Hepatocyte (in vitro differentiated cells): ENCODE data around the gene PIGS. TPM values are rescaled to one million over a fixed set of nuclear protein-coding genes. Genes with fewer than 3 reads are reported as not detected.

Source experiments
- DNase-seq: peaks from one replicate; pipeline ENCODE4 v3.0.0-alpha.2; 2016; ENCODE audit warnings: low spot score
- H2AFZ ChIP-seq: fragments of 200-600 bp; sonication (generic); 2 replicates; pipeline ENCODE4 v1.6.0; 2016; ENCODE audit warnings: antibody characterized with exemption, mild to moderate bottlenecking
- H3K27ac ChIP-seq: fragments of 200-600 bp; sonication (generic); 2 replicates; pipeline ENCODE4 v1.5.1; 2016; ENCODE audit warnings: mild to moderate bottlenecking
- H3K27me3 ChIP-seq: fragments of 200-600 bp; sonication (generic); 2 replicates; pipeline ENCODE4 v1.6.1; 2016
- H3K36me3 ChIP-seq: fragments of 200-600 bp; sonication (generic); replicated peaks from 2 replicates; pipeline ENCODE4 v1.5.1; 2016; ENCODE audit warnings: low read depth; ENCODE audit not compliant: insufficient read depth
- H3K4me1 ChIP-seq: fragments of 200-600 bp; sonication (generic); 2 replicates; pipeline ENCODE4 v1.5.1; 2016; ENCODE audit warnings: mild to moderate bottlenecking, moderate library complexity; ENCODE audit not compliant: insufficient read depth
- H3K4me2 ChIP-seq: fragments of 200-600 bp; sonication (generic); 2 replicates; pipeline ENCODE4 v1.6.0; 2016
- H3K4me3 ChIP-seq: fragments of 200-600 bp; sonication (generic); 2 replicates; pipeline ENCODE4 v1.5.1; 2016; ENCODE audit warnings: mild to moderate bottlenecking
- H3K79me2 ChIP-seq: fragments of 200-600 bp; sonication (generic); 2 replicates; pipeline ENCODE4 v1.6.0; 2017; ENCODE audit warnings: mild to moderate bottlenecking
- H3K9me2 ChIP-seq: fragments of 200-600 bp; sonication (generic); replicated peaks from 2 replicates; pipeline ENCODE4 v1.6.0; 2017; ENCODE audit warnings: mild to moderate bottlenecking; ENCODE audit not compliant: insufficient read depth
- H3K9me3 ChIP-seq: fragments of 200-600 bp; sonication (generic); 2 replicates; pipeline ENCODE4 v1.5.1; 2016; ENCODE audit warnings: low read depth, mild to moderate bottlenecking
- H4K20me1 ChIP-seq: fragments of 200-600 bp; sonication (generic); 2 replicates; pipeline ENCODE4 v1.6.0; 2016; ENCODE audit warnings: mild to moderate bottlenecking; ENCODE audit not compliant: insufficient read depth, poor library complexity, severe bottlenecking
- EZH2 ChIP-seq: fragments of 200-600 bp; sonication (generic); IDR thresholded peaks from 2 replicates; pipeline ENCODE4 v1.6.1; 2016; ENCODE audit warnings: antibody characterized with exemption, mild to moderate bottlenecking, borderline replicate concordance
- EZH2phosphoT487 ChIP-seq: fragments of 200-600 bp; sonication (generic); IDR thresholded peaks from one replicate; pipeline ENCODE4 v1.6.1; 2018; ENCODE audit warnings: antibody characterized with exemption, mild to moderate bottlenecking, low read depth, moderate library complexity; ENCODE audit not compliant: unreplicated experiment, severe bottlenecking
- WGBS: methylation state at CpG from one replicate; pipeline ENCODE4 v1.1.6; 2016; ENCODE audit warnings: low lambda C conversion rate; ENCODE audit errors: missing lambda C conversion rate; 5-methylcytosine and 5-hydroxymethylcytosine counted together
- polyA plus RNA-seq: library from polyadenylated mRNA; unstranded; fragments of >200 nt; fragmentation: Nextera tagmentation; extraction: Ambion mirVana; gene quantifications from 2 replicates; pipeline ENCODE4 v1.2.1, GENCODE V29; 2016
- total RNA-seq: library from RNA; depleted of rRNA; stranded (reverse); fragments of >200 nt; gene quantifications from 2 replicates; pipeline ENCODE4 v1.2.3, GENCODE V29; 2014
- TF ChIP-seq, protein P1 (sequence below): fragments of 200-600 bp; sonication (generic); IDR thresholded peaks from 2 replicates; pipeline ENCODE4 v1.5.1; 2016; ENCODE audit warnings: antibody characterized with exemption, mild to moderate bottlenecking; ENCODE audit not compliant: poor library complexity

PIGS gene
- total and polyA plus RNA-seq, 2 experiments from 2014 or later, result 59.1 to 65.4 TPM

- no peak overlapping the region for H2AFZ ChIP-seq
- H3K4me1 ChIP-seq, result no peaks in the 10 kb centered on the region
- DNase-seq, result no peak
- no peaks in the 10 kb centered on the region for H3K79me2 ChIP-seq
- no peaks in the 10 kb centered on the region for H3K27me3 ChIP-seq
- TF ChIP-seq EZH2 (no peak), EZH2phosphoT487 (no peak)
- TF ChIP-seq, protein P1, sequence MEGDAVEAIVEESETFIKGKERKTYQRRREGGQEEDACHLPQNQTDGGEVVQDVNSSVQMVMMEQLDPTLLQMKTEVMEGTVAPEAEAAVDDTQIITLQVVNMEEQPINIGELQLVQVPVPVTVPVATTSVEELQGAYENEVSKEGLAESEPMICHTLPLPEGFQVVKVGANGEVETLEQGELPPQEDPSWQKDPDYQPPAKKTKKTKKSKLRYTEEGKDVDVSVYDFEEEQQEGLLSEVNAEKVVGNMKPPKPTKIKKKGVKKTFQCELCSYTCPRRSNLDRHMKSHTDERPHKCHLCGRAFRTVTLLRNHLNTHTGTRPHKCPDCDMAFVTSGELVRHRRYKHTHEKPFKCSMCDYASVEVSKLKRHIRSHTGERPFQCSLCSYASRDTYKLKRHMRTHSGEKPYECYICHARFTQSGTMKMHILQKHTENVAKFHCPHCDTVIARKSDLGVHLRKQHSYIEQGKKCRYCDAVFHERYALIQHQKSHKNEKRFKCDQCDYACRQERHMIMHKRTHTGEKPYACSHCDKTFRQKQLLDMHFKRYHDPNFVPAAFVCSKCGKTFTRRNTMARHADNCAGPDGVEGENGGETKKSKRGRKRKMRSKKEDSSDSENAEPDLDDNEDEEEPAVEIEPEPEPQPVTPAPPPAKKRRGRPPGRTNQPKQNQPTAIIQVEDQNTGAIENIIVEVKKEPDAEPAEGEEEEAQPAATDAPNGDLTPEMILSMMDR, result no peak
- H3K27ac ChIP-seq, result no peak overlapping the region
- H3K4me2 ChIP-seq, result no peak overlapping the region
- WGBS, result 86% methylated on average over 16 of the region's 24 CpGs
- H3K36me3 ChIP-seq, result no peaks in the 10 kb centered on the region
- no peaks in the 10 kb centered on the region for H4K20me1 ChIP-seq
- no peaks in the 10 kb centered on the region for H3K9me3 ChIP-seq
- H3K4me3 ChIP-seq, result no peak overlapping the region
- no peaks in the 10 kb centered on the region for H3K9me2 ChIP-seq
These were observed 63.6 kb downstream of the PIGS start for GRCh38 chr17:28507567-28508203.

DNA sequence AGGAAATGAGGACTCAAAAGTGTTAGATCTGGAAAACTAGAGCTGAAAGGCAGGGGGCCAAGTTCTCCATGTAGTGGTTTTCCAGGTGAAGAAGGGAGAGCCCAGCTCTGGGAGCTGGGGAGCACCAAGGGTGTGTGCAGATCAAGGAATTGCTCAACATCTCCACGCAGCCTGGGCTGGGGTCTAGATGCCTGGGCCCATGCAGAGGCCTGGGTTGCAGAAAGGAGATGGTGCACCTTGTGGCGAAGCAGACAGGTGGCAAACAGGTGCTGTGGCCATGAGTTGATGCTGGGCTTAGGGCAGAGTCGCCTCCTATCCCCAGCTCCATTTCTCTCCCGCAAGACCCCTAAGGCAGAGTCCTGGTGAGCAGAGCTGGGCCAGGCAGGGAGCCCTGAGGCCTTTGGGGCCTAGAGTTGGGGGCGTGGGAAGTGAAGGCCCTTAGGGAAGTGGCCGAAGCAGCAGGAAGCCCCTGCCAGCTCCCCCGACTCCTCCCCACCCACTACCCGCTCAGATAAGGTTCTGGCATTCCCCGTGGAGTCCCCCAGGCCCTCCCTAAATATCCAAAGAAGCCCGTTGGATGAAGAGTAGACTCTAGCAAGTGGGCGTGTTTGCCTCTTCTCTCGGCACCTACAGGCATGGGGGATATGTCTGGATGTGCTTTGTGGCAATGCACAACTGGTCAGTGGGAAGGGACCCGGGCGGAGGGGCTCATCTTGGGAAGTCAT is 64.4 kb downstream of the PIGS start:
- H3K27me3 ChIP-seq, result no peaks in the 10 kb centered on the region
- TF ChIP-seq, protein P1, result no peak
- TF ChIP-seq EZH2, result no peak
- no peaks in the 10 kb centered on the region for H3K79me2 ChIP-seq
- H2AFZ ChIP-seq, result no peak overlapping the region
- WGBS, result 82% methylated on average over 13 of the region's 14 CpGs
- H3K4me2 ChIP-seq, result no peak overlapping the region
- H3K27ac ChIP-seq, result no peak overlapping the region
- H3K4me1 ChIP-seq, result no peaks in the 10 kb centered on the region
- no peaks in the 10 kb centered on the region for H3K9me3 ChIP-seq
- H3K9me2 ChIP-seq, result no peaks in the 10 kb centered on the region
- no peaks in the 10 kb centered on the region for H4K20me1 ChIP-seq
- H3K36me3 ChIP-seq, result no peaks in the 10 kb centered on the region
- no peak for DNase-seq
- H3K4me3 ChIP-seq, result no peak overlapping the region

- no peak within 1 kb of the TSS for H3K4me2 ChIP-seq
- no peaks in the 10 kb centered on the region for H3K9me2 ChIP-seq
- no peaks in the 10 kb centered on the region for H4K20me1 ChIP-seq
- H3K27me3 ChIP-seq, result no peaks in the 10 kb centered on the region
- 89% methylated on average over 27 of the region's 28 CpGs for WGBS
- H3K9me3 ChIP-seq, result no peaks in the 10 kb centered on the region
- H3K4me3 ChIP-seq, result no peak within 1 kb of the TSS
- no peak within 1 kb of the TSS for H3K27ac ChIP-seq
- H3K36me3 ChIP-seq, result no peaks in the 10 kb centered on the region
- DNase-seq, result no peak
- H2AFZ ChIP-seq, result no peak within 1 kb of the TSS
- no peaks in the 10 kb centered on the region for H3K4me1 ChIP-seq
- no peaks in the 10 kb centered on the region for H3K79me2 ChIP-seq
- TF ChIP-seq EZH2 (no peak), EZH2phosphoT487 (no peak)
- TF ChIP-seq, protein P1, result no peak
These were observed 65.2 kb downstream of the PIGS start, which contains the start of gene FOXN1 for GRCh38 chr17:28505986-28506665. Gene FOXN1 (plus strand): TSS chr17:28506348. CDS start chr17:28523970, 17,622 bp downstream.
